Breast epithelium (tissue), 4 donors: ENCODE measurements around the gene CDH4. TPM values are rescaled to one million over a fixed set of nuclear protein-coding genes. Genes with fewer than 3 reads are reported as not detected.

ENCODE experiments used
- DNase-seq, 2 donors: peaks; one replicate each; pipeline ENCODE4 v3.0.0-alpha.2; 2019; ENCODE audit warnings: low spot score in 2 of 2
- H3K27ac ChIP-seq, 2 donors: fragments of 200-600 bp; sonication (generic) in 1 of 2; one replicate each; pipeline ENCODE4 v1.5.1; 2016 to 2019; ENCODE audit warnings: mild to moderate bottlenecking in 1 of 2
- H3K27me3 ChIP-seq, 2 donors: fragments of 200-600 bp; sonication (generic) in 1 of 2; one replicate each; pipeline versions ENCODE4 v1.5.1 to v1.6.0; 2017 to 2019; ENCODE audit warnings: control low read depth in 1 of 2, mild to moderate bottlenecking in 1 of 2
- H3K36me3 ChIP-seq: fragments of 200-600 bp; one replicate; pipeline ENCODE4 v1.5.1; 2019
- H3K4me1 ChIP-seq, 2 donors: fragments of 200-600 bp; sonication (generic); one replicate each; pipeline ENCODE4 v1.5.1; 2016 to 2019; ENCODE audit warnings: control low read depth in 1 of 2
- H3K4me3 ChIP-seq, 3 donors: fragments of 200-600 bp; sonication (generic); 1 replicate in 2 of 3; 2 replicates in 1 of 3; pipeline ENCODE4 v1.5.1; 2016 to 2019; ENCODE audit warnings: mild to moderate bottlenecking in 3 of 3, moderate library complexity in 2 of 3
- H3K9me3 ChIP-seq, 2 donors: fragments of 200-600 bp; sonication (generic) in 1 of 2; one replicate each; pipeline ENCODE4 v1.5.1; 2016 to 2019; ENCODE audit warnings: control low read depth in 1 of 2
- POLR2A ChIP-seq: fragments of 450-650 bp; IDR thresholded peaks from one replicate; pipeline ENCODE4 v1.6.1; 2016; ENCODE audit warnings: antibody characterized with exemption, mild to moderate bottlenecking, moderate library complexity
- POLR2AphosphoS5 ChIP-seq, 3 donors: sonication (generic); formaldehyde crosslinking; IDR thresholded peaks; one replicate each; pipeline ENCODE4 v1.6.1; 2017; ENCODE audit warnings: antibody characterized with exemption in 3 of 3
- intact Hi-C: fragments of 100-400 bp; cut with DNase I; formaldehyde crosslinking; loops from one replicate; pipeline ENCODE4 v1.15.1; 2023; ENCODE audit warnings: low total_unique reads
- total RNA-seq, 3 donors: library from RNA; depleted of rRNA; stranded (reverse); fragments of >200 nt; gene quantifications; one replicate each; pipeline ENCODE4 v1.1.0, GENCODE V29; 2016
- TF ChIP-seq, protein P1 (sequence below), 3 donors: fragments of 450-650 bp; IDR thresholded peaks; one replicate each; pipeline ENCODE4 v1.5.1; 2016 to 2017; ENCODE audit warnings: antibody characterized with exemption in 3 of 3, mild to moderate bottlenecking in 3 of 3, moderate library complexity in 3 of 3

The CDH4 gene
- total RNA-seq, 3 donors from 2014 or later: under 0.01 TPM; not detected in 2

DNA sequence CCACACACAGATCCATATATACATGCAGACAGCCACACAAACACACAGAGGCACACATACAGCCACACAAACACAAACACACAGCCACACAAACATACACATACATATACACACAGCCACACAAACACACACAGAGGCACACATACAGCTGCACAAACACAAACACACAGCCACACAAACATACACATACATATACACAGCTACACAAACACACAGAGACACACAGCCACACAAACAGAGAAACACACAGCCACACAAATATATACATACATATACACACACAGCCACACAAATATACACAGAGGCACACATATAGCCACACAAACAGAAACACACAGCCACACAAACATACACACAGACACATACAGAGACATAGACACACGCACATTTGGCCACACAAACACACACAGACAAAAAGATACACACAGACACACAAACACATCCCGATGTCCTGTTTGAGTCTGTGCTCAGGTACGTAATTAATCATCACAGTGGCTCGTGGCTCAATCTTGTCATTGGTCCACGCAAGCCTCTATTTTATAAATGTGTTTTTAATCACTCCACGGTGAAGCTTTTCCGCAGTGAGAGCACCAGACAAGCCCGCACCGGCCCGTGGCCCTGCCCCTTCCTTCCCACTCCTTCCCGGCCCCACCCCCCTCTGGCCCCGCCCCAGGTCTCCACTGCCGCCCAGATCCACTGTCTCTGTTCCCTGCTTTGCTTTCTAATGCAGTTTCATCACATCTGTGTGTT, 135.3 kb downstream of the CDH4 start:
- H3K4me1 ChIP-seq: no peaks in the 10 kb centered on the region
- no peaks in the 10 kb centered on the region for H3K36me3 ChIP-seq
- peak in 1 of 2 donors; percentile 28 for DNase-seq
- peak overlapping the region in 2 of 3 donors; percentile 28 to 45 for H3K4me3 ChIP-seq
- peaks cover 0 to 3% of the 10 kb centered on the region in 2 donors for H3K27me3 ChIP-seq
- TF ChIP-seq POLR2A: no peak
- TF ChIP-seq POLR2AphosphoS5 (IDR thresholded peaks at IDR 0.05): no peak
- TF ChIP-seq, protein P1, sequence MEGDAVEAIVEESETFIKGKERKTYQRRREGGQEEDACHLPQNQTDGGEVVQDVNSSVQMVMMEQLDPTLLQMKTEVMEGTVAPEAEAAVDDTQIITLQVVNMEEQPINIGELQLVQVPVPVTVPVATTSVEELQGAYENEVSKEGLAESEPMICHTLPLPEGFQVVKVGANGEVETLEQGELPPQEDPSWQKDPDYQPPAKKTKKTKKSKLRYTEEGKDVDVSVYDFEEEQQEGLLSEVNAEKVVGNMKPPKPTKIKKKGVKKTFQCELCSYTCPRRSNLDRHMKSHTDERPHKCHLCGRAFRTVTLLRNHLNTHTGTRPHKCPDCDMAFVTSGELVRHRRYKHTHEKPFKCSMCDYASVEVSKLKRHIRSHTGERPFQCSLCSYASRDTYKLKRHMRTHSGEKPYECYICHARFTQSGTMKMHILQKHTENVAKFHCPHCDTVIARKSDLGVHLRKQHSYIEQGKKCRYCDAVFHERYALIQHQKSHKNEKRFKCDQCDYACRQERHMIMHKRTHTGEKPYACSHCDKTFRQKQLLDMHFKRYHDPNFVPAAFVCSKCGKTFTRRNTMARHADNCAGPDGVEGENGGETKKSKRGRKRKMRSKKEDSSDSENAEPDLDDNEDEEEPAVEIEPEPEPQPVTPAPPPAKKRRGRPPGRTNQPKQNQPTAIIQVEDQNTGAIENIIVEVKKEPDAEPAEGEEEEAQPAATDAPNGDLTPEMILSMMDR (IDR thresholded peaks at IDR 0.05): no peak
- intact Hi-C loops: no loop called here
- peaks cover 2 to 3% of the 10 kb centered on the region in 2 donors for H3K9me3 ChIP-seq
- H3K27ac ChIP-seq: no peak overlapping the region

GRCh38 chr20:61387954-61388348, 135.9 kb downstream of the CDH4 start:
- H3K4me3 ChIP-seq: no peak overlapping the region
- TF ChIP-seq, protein P1 (IDR thresholded peaks at IDR 0.05): no peak
- TF ChIP-seq POLR2AphosphoS5 (IDR thresholded peaks at IDR 0.05) (no peak), POLR2A (no peak)
- no peaks in the 10 kb centered on the region for H3K36me3 ChIP-seq
- intact Hi-C loops: no loop called here
- H3K27me3 ChIP-seq: peaks cover 0 to 3% of the 10 kb centered on the region in 2 donors
- H3K9me3 ChIP-seq: no peaks in the 10 kb centered on the region
- no peaks in the 10 kb centered on the region for H3K4me1 ChIP-seq
- no peak for DNase-seq
- no peak overlapping the region for H3K27ac ChIP-seq

DNA sequence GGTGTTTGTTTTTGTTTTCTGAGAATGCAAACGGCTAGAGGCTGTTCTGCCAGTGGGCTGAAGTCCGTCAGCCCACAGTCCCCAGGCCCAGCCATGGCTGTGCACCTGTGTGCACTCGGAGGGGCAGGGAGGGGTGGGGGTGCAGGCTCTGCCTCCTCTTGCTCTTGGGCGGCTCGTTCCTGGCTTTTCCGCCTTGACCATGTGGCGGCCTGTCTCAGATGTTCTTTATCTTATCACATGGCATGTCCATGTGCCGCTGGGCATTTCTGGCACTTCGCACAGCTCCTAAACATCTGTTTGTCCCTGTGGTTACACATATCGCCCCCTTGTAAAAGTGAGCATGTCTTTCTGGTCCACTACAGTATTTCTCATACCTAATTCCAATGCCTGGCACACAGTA, 137.0 kb downstream of the CDH4 start:
- Histone ChIP-seq H3K27me3 (peaks cover 0 to 3% of the 10 kb centered on the region in 2 donors), H3K27ac (no peak overlapping the region), H3K4me1 (no peaks in the 10 kb centered on the region), H3K4me3 (no peak overlapping the region), H3K36me3 (no peaks in the 10 kb centered on the region), H3K9me3 (no peaks in the 10 kb centered on the region)
- intact Hi-C loops: no loop called here
- no peak for DNase-seq
- TF ChIP-seq POLR2AphosphoS5 (IDR thresholded peaks at IDR 0.05) (no peak), POLR2A (no peak)
- TF ChIP-seq, protein P1 (IDR thresholded peaks at IDR 0.05): no peak

GRCh38 chr20:61391185-61391584, 139.1 kb downstream of the CDH4 start:
- intact Hi-C loops: no loop called here
- no peak overlapping the region for H3K27ac ChIP-seq
- no peak for DNase-seq
- no peaks in the 10 kb centered on the region for H3K9me3 ChIP-seq
- no peaks in the 10 kb centered on the region for H3K36me3 ChIP-seq
- no peaks in the 10 kb centered on the region for H3K4me1 ChIP-seq
- no peak for TF ChIP-seq POLR2AphosphoS5 (IDR thresholded peaks at IDR 0.05)
- no peak for TF ChIP-seq POLR2A
- TF ChIP-seq, protein P1 (IDR thresholded peaks at IDR 0.05): no peak
- peaks cover 0 to 3% of the 10 kb centered on the region in 2 donors for H3K27me3 ChIP-seq
- H3K4me3 ChIP-seq: no peak overlapping the region

GRCh38 chr20:61391812-61392520, 139.9 kb downstream of the CDH4 start:
- no peak for DNase-seq
- Histone ChIP-seq H3K9me3 (no peaks in the 10 kb centered on the region), H3K36me3 (no peaks in the 10 kb centered on the region), H3K27me3 (peaks cover 0 to 3% of the 10 kb centered on the region in 2 donors), H3K4me3 (no peak overlapping the region), H3K4me1 (no peaks in the 10 kb centered on the region), H3K27ac (no peak overlapping the region)
- intact Hi-C loops: no loop called here
- TF ChIP-seq POLR2A: no peak
- TF ChIP-seq, protein P1 (IDR thresholded peaks at IDR 0.05): no peak
- TF ChIP-seq POLR2AphosphoS5 (IDR thresholded peaks at IDR 0.05): no peak
